SK-N-SH treated with all-trans-retinoic acid at 6 μM for 48 hours (cell line): Measurements from ENCODE around the gene CLEC20A.
A peak's percentile ranks its signal among the peaks of the same experiment; 100 is the strongest.

Experiments used
- ATAC-seq: fragments of 200-7000 bp; cut with Tn5 transposase; 3 replicates; pipeline ENCODE4 v1.9.1; 2020; ENCODE audit warnings: mild to moderate bottlenecking, moderate library complexity
- ARNTL ChIP-seq: fragments of 450-650 bp; formaldehyde crosslinking; IDR thresholded peaks from 2 replicates; pipeline ENCODE4 v1.5.0; 2020; ENCODE audit warnings: low read depth, mild to moderate bottlenecking, moderate library complexity, borderline replicate concordance
- BACH2 ChIP-seq: fragments of 250-450 bp; sonication (Bioruptor Pico); IDR thresholded peaks from 2 replicates; pipeline ENCODE4 v1.9.0; 2021; ENCODE audit warnings: mild to moderate bottlenecking, borderline replicate concordance
- CSDC2 ChIP-seq: fragments of 250-450 bp; sonication (Bioruptor Pico); IDR thresholded peaks from 2 replicates; pipeline ENCODE4 v1.5.0; 2020; ENCODE audit warnings: mild to moderate bottlenecking, moderate library complexity
- ESRRG ChIP-seq: fragments of 250-450 bp; sonication (Bioruptor Pico); IDR thresholded peaks from 2 replicates; pipeline ENCODE4 v1.6.1; 2021; ENCODE audit warnings: mild to moderate bottlenecking
- GLIS3 ChIP-seq: fragments of 250-450 bp; sonication (Bioruptor Pico); IDR thresholded peaks from 2 replicates; pipeline ENCODE4 v1.5.0; 2020; ENCODE audit warnings: mild to moderate bottlenecking, moderate library complexity
- ISL1 ChIP-seq: fragments of 250-450 bp; sonication (Bioruptor Pico); IDR thresholded peaks from 2 replicates; pipeline ENCODE4 v2.1.2; 2022; ENCODE audit warnings: mild to moderate bottlenecking, moderate library complexity
- OSR1 ChIP-seq: fragments of 250-450 bp; sonication (Bioruptor Pico); IDR thresholded peaks from 2 replicates; pipeline ENCODE4 v1.8.0; 2022; ENCODE audit warnings: moderate library complexity, mild to moderate bottlenecking, inconsistent platforms
- PPARA ChIP-seq: fragments of 250-450 bp; sonication (Bioruptor Pico); IDR thresholded peaks from 2 replicates; pipeline ENCODE4 v1.5.0; 2020; ENCODE audit warnings: mild to moderate bottlenecking, borderline replicate concordance
- SNAI2 ChIP-seq: fragments of 250-450 bp; sonication (Bioruptor Pico); IDR thresholded peaks from 2 replicates; pipeline ENCODE4 v1.5.0; 2020; ENCODE audit warnings: mild to moderate bottlenecking, moderate library complexity
- TOX ChIP-seq: fragments of 250-450 bp; sonication (Bioruptor Pico); IDR thresholded peaks from 2 replicates; pipeline ENCODE4 v1.8.0; 2021; ENCODE audit warnings: mild to moderate bottlenecking, moderate library complexity, borderline replicate concordance
- ZC3H10 ChIP-seq: fragments of 250-450 bp; sonication (Bioruptor Pico); IDR thresholded peaks from 2 replicates; pipeline ENCODE4 v1.5.1; 2021; ENCODE audit warnings: mild to moderate bottlenecking, moderate library complexity
- ZFP3 ChIP-seq: fragments of 250-450 bp; sonication (Bioruptor Pico); IDR thresholded peaks from 2 replicates; pipeline ENCODE4 v1.5.0; 2020; ENCODE audit warnings: mild to moderate bottlenecking, moderate library complexity
- ZFP30 ChIP-seq: fragments of 450-650 bp; formaldehyde crosslinking; IDR thresholded peaks from 2 replicates; pipeline ENCODE4 v1.5.0; 2022; ENCODE audit warnings: mild to moderate bottlenecking, moderate library complexity
- ZNF565 ChIP-seq: fragments of 450-650 bp; formaldehyde crosslinking; conservative IDR thresholded peaks from 2 replicates; pipeline ENCODE4 v1.5.0; 2020; ENCODE audit warnings: low read depth, mild to moderate bottlenecking, moderate library complexity
- ZNF70 ChIP-seq: fragments of 450-650 bp; formaldehyde crosslinking; IDR thresholded peaks from 2 replicates; pipeline ENCODE4 v1.5.0; 2020; ENCODE audit warnings: mild to moderate bottlenecking, moderate library complexity
- ZNF8 ChIP-seq: fragments of 450-650 bp; formaldehyde crosslinking; IDR thresholded peaks from 2 replicates; pipeline ENCODE4 v1.5.0; 2020; ENCODE audit warnings: mild to moderate bottlenecking, moderate library complexity
- TF ChIP-seq, protein P1 (sequence below): fragments of 250-450 bp; sonication (Bioruptor Pico); IDR thresholded peaks from 2 replicates; pipeline ENCODE4 v1.5.0; 2020; ENCODE audit warnings: mild to moderate bottlenecking, moderate library complexity
- TF ChIP-seq, protein P2 (sequence below): fragments of 250-450 bp; sonication (Bioruptor Pico); IDR thresholded peaks from 2 replicates; pipeline ENCODE4 v1.8.0; 2020; ENCODE audit warnings: mild to moderate bottlenecking, moderate library complexity, borderline replicate concordance
- TF ChIP-seq, protein P3 (sequence below): fragments of 250-450 bp; sonication (Bioruptor Pico); IDR thresholded peaks from 2 replicates; pipeline ENCODE4 v1.5.1; 2021; ENCODE audit warnings: mild to moderate bottlenecking, moderate library complexity
- TF ChIP-seq, protein P4 (sequence below): fragments of 250-450 bp; sonication (Bioruptor Pico); IDR thresholded peaks from 2 replicates; pipeline ENCODE4 v1.8.0; 2021; ENCODE audit warnings: low read depth, mild to moderate bottlenecking, moderate library complexity, borderline replicate concordance

Gene CLEC20A

DNA sequence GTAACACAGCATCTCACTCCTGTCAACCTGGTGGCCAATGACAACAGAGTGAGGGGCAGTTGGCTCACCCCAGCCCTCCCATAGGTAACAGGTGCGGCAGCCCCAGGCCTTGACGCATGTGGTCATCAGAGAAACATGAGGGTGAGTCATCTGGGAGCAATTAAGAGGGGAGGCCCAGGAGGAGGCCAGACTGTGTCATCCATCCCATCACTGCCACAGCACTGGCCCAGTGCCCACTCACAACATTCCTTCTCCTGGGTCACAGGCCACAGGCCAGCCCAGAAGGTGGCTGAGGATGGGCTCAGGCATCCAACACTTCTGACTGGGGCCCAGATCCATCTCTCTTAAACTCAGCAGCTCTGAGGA, 33.3 kb upstream of the CLEC20A start:
- TF ChIP-seq SNAI2 (CRISPR knock-in tag) (no peak), PPARA (CRISPR knock-in tag) (no peak), OSR1 (no peak), ZC3H10 (CRISPR knock-in tag) (no peak), GLIS3 (no peak), ZNF8 (CRISPR knock-in tag) (no peak), ZFP3 (no peak), TOX (CRISPR knock-in tag) (no peak), ESRRG (CRISPR knock-in tag) (no peak), ARNTL (CRISPR knock-in tag) (no peak), ZNF70 (no peak), CSDC2 (CRISPR knock-in tag) (no peak), ZNF565 (CRISPR knock-in tag) (no peak), ISL1 (no peak)
- TF ChIP-seq, protein P1, sequence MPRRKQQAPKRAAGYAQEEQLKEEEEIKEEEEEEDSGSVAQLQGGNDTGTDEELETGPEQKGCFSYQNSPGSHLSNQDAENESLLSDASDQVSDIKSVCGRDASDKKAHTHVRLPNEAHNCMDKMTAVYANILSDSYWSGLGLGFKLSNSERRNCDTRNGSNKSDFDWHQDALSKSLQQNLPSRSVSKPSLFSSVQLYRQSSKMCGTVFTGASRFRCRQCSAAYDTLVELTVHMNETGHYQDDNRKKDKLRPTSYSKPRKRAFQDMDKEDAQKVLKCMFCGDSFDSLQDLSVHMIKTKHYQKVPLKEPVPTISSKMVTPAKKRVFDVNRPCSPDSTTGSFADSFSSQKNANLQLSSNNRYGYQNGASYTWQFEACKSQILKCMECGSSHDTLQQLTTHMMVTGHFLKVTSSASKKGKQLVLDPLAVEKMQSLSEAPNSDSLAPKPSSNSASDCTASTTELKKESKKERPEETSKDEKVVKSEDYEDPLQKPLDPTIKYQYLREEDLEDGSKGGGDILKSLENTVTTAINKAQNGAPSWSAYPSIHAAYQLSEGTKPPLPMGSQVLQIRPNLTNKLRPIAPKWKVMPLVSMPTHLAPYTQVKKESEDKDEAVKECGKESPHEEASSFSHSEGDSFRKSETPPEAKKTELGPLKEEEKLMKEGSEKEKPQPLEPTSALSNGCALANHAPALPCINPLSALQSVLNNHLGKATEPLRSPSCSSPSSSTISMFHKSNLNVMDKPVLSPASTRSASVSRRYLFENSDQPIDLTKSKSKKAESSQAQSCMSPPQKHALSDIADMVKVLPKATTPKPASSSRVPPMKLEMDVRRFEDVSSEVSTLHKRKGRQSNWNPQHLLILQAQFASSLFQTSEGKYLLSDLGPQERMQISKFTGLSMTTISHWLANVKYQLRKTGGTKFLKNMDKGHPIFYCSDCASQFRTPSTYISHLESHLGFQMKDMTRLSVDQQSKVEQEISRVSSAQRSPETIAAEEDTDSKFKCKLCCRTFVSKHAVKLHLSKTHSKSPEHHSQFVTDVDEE (CRISPR knock-in tag), result no peak
- TF ChIP-seq, protein P2, sequence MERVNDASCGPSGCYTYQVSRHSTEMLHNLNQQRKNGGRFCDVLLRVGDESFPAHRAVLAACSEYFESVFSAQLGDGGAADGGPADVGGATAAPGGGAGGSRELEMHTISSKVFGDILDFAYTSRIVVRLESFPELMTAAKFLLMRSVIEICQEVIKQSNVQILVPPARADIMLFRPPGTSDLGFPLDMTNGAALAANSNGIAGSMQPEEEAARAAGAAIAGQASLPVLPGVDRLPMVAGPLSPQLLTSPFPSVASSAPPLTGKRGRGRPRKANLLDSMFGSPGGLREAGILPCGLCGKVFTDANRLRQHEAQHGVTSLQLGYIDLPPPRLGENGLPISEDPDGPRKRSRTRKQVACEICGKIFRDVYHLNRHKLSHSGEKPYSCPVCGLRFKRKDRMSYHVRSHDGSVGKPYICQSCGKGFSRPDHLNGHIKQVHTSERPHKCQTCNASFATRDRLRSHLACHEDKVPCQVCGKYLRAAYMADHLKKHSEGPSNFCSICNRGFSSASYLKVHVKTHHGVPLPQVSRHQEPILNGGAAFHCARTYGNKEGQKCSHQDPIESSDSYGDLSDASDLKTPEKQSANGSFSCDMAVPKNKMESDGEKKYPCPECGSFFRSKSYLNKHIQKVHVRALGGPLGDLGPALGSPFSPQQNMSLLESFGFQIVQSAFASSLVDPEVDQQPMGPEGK, result no peak
- TF ChIP-seq, protein P3, sequence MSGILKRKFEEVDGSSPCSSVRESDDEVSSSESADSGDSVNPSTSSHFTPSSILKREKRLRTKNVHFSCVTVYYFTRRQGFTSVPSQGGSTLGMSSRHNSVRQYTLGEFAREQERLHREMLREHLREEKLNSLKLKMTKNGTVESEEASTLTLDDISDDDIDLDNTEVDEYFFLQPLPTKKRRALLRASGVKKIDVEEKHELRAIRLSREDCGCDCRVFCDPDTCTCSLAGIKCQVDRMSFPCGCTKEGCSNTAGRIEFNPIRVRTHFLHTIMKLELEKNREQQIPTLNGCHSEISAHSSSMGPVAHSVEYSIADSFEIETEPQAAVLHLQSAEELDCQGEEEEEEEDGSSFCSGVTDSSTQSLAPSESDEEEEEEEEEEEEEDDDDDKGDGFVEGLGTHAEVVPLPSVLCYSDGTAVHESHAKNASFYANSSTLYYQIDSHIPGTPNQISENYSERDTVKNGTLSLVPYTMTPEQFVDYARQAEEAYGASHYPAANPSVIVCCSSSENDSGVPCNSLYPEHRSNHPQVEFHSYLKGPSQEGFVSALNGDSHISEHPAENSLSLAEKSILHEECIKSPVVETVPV (CRISPR knock-in tag), result no peak
- ATAC-seq, result peak; percentile 65

DNA sequence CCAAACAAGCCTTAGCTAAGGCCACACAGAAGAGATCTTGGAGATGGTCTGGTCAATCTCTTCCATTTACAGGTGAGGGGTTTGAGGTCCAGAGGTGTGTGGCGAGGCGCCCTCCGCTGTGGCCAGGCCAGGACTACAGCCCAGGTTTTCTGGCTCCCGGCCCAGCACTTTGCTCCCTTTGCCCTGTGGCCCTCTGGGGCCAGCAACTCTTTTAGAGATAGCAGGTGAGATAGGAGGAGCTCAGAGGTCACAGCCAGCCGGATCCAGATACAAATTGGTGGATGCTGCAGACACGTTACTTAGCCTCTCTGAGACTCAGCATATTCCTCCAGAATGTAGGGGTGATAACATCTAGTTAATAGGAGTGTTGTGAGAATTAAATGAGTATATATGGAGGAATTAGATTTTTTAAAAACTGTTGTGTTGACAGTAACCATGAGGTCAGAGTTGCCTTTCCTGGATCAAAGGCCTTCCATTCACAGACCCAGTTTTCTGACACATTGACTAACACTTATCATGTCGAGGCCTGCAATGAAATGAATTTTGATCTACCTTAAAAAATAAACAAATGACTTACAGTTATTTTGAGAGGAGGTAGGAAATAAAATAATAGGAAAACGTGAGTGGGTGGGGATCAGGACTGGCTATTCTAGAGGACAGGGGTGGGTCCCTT, 32.7 kb upstream of the CLEC20A start:
- TF ChIP-seq ZNF8 (CRISPR knock-in tag) (no peak), ZFP3 (no peak), OSR1 (no peak), BACH2 (CRISPR knock-in tag) (no peak), GLIS3 (no peak), ZFP30 (CRISPR knock-in tag) (no peak), ISL1 (no peak), ZNF565 (CRISPR knock-in tag) (no peak)
- TF ChIP-seq, protein P3 (CRISPR knock-in tag), result no peak
- TF ChIP-seq, protein P4, sequence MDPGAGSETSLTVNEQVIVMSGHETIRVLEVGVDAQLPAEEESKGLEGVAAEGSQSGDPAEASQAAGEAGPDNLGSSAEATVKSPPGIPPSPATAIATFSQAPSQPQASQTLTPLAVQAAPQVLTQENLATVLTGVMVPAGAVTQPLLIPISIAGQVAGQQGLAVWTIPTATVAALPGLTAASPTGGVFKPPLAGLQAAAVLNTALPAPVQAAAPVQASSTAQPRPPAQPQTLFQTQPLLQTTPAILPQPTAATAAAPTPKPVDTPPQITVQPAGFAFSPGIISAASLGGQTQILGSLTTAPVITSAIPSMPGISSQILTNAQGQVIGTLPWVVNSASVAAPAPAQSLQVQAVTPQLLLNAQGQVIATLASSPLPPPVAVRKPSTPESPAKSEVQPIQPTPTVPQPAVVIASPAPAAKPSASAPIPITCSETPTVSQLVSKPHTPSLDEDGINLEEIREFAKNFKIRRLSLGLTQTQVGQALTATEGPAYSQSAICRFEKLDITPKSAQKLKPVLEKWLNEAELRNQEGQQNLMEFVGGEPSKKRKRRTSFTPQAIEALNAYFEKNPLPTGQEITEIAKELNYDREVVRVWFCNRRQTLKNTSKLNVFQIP, result no peak
- TF ChIP-seq, protein P2, result no peak
- ATAC-seq, result no peak
